HG02759 (cell line): ENCODE measurements around the gene ATP5PD.
"Not testable (repeated sequence)": the region's sequence is repeated elsewhere in the genome, so short reads cannot be mapped to it uniquely, and the experiment has no call there.

ENCODE experiments used
- ATAC-seq: cut with Tn5 transposase; IDR thresholded peaks from one replicate; pipeline ENCODE4 v1.9.1; 2021; ENCODE audit warnings: mild to moderate bottlenecking, moderate library complexity; ENCODE audit not compliant: unreplicated experiment

Gene ATP5PD

DNA sequence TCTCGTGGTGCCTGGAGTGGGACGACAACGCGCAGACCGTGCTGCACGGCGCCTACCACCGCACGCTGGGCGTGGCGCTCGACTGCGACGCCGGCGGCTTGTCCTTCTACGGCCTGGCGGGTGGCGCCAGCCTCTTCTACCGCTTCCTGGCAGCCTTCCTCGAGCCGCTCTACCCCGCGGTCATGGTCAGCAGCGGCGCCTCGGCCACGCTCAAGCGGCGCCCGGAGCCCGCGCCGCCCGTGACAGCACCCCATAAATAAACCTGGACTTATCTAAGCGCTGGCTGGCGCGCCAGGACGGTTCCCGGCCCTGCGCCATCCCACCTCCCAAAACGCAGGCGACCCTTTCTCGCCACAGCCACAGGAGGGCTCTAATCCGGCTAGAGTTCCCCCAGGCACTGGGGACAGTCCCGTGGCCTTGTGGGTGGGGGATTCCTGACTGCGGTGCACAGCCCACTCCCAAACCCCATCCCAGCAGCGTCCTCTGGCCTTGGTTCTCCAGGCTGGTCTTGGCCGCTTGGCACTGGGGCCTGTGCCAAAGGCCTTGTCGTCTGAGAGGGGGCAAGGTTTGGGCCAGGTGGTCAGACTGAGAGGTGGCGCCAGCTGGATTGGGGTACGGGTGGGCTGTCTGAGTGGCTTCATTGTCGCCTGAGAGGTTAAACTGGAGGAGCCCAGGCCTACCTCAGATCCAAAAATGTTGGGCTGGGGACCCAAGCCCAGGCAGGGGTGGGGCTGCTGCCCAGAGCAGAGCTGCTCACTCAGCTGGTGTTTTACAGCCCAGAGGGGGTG is 30.9 kb upstream of the ATP5PD start:
- peak; percentile 39 for ATAC-seq

DNA sequence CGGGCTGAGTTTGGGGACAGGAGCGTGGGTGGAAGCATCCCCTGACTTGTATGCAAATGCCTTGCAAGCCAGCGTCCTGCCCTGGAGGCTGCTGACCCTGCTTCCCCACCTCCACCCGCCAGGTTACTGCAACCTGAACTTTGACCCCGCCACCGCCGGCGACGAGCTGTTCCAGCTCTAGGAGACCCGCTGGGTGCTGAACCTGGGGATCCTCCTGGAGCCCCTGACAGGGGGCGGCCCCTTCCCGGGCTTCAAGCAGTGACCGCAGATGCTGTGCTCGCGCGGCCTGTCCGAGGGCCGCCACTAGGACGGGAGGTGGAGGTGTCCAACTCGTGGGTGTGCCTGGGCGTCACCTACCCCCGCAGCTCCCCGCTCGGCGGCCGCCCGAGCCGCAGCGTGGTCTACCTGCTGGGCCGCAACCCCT is 30.3 kb upstream of the ATP5PD start:
- ATAC-seq, result no peak

DNA sequence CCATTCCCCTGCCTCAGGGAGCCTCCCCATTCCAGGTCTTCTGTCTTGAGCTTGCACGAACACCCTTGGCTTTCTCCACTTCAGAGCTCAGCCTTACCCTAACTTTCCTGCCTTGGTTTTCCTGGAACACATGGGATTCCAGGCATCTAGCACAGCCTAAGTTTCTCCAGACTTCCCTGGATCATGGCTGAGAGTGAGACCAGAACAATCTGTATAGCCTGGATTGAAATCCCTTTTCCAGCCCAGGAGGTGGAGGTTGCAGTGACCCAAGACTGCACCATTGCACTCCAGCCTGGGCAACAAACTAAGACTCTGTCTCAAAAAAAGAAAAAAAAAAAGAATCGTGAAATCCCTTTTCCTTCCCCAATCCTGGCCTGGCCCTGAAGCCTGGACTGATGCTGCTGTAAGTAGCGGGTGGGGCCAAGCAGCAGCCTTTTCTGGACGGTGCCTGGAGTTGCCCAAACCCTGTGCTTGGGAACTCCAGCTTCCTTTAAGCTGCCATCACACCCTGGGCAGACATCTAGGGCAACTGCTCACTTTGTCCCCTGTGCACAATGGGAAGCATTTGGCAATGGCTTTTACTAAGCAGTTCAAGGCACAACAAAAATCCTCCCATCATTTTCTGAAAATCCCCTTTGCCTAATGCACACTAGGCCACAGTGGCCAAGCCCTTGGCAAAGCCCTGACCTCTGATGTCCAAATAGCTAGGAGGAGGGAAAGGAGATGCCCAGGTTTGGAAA is 29.0 kb upstream of the ATP5PD start:
- ATAC-seq, result no peak

DNA sequence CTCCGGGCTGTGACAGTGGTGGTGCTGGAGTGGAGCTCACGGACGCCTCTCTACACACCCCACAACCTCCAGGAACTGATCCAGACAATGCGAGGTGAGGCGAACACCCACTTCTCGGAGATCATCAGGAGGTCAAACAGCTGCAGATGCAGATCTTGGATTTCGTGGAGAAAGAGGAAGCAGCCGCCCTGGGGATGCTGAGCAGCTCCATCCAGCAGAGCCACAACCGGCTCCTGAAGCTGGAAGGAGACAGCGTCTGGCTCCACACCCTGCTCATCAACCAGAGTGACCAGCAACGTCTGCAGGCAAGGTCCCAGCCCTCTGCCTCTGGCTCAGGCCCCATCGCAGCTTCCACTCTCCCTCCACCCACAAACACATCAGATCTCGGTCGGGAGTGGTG is 27.8 kb upstream of the ATP5PD start:
- ATAC-seq, result no peak

DNA sequence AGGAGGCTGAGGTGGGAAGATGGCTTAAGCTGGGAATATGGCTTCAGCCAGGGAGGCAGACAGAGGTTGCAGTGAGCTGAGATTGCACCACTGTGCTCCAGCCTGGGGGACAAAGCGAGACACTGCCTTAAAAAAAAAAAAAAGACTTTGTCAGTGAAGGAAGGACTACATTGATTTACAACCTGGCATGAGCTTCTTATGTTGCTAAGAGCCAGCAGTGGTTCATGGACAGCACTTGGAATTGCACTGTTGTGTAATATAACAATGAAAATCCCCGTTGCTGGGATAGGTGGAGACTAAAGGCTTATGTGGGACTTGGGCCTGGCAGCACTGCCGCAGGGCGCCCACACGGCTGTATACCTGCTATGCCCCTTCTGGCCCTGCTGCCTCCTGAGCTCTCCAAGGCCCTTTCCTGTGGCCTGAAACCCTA is 26.9 kb upstream of the ATP5PD start:
- ATAC-seq, result no peak

DNA sequence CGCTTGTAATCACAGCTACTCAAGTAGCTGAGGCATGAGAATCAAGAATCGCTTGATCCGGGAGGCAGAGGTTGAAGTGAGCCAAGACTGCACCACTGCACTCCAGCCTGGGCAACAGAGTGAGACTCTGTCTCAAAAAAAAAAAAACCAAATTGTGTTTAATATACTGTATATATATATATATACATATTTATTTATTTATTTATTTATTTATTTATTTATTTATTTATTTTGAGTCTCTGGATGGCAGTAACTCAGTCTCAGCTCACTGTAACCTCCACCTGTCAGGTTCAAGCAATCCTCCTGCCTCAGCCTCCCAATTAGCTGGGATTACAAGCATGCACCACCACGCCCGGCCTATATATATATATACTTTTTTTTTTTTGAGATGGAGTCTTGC is 26.1 kb upstream of the ATP5PD start:
- not testable (repeated sequence) for ATAC-seq

DNA sequence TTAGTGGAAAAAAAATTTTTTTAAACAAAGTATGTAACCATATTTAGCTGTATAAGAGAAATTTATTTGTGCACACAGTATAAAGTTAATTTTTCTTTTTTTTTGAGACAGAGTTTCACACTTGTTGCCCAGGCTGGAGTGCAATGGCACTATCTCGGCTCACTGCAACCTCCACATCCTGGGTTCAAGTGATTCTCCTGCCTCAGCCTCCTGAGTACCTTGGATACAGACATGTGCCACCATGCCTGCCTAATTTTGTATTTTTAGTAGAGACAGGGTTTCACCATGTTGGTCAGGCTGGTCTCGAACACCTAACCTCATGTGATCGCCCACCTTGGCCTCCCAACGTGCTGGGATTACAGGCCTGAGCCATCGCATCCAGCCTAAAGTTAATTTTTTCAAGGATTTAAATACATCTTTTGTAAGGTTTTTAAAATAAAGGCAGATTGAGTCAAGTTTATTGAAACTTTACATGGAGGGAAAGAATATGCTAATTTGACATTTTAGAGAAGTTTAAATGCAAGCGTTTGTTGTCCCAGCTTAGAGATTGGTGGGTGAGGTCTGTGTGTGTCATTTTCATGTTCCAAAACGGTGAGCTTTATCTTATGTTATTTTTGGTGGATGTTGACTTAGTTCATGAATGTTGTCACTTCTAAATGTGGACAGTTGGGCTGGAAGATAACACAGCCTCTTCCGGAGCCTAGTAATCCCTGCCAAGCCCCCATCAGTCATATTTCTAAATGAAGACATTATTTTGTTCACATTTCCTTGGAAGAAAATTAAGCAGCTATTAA is 24.9 kb upstream of the ATP5PD start:
- ATAC-seq, result not testable (repeated sequence)

DNA sequence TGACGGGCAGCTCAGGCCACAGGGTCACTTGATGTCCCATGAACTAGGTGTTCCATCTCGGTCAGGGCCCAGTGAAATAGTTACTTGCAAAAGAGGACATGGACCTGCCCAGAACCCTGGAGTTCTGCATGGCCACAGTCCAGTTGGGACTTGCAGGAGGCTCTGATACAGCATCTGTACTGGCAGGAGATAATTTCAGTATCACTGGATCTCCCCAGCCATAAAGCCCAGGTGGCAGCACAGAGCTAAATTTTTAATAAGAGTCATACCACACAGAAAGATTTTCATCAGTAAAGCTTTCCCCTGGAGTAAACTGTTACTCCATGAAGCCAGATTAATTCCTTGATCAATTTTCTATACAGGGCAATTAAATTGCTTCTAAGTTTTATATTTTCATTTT is 23.0 kb upstream of the ATP5PD start:
- ATAC-seq, result no peak

DNA sequence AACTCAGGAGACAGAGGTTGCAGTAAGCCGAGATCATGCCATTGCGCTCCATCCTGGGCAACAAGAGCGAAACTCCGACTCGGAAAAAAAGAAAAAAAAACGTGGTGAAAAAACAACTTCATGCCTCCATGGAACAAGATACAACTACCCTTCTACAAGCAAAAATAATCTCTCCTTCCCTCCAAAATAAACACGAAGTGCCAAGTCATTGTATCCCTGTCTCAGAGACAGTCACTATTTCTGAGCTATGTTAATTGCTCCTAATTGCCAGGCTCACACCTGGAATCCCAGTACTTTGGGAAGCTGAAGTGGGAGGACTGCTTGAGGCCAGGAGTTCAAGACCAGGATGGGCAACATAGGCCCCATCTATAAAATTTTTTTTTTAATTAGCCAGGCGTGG is 22.0 kb upstream of the ATP5PD start:
- no peak for ATAC-seq

DNA sequence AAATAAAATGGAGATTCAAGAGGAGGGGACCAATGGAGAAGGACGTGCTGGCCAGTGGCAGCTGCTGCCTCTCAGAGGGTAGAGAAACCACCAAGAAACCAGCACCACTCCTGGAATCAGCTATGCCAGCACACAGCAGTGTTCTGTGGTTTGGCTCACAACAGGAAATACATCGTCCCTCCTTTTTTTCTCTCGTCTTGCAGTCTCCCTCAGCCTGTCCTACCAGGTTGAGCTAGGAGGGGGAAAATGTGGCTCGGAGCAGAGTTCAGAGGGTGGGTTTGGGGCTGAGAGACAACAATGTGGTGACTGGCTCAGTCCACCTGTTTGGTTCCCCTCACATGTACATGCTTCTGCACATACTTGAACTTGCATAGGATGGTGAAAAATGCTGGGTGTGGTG is 21.1 kb upstream of the ATP5PD start:
- no peak for ATAC-seq

DNA sequence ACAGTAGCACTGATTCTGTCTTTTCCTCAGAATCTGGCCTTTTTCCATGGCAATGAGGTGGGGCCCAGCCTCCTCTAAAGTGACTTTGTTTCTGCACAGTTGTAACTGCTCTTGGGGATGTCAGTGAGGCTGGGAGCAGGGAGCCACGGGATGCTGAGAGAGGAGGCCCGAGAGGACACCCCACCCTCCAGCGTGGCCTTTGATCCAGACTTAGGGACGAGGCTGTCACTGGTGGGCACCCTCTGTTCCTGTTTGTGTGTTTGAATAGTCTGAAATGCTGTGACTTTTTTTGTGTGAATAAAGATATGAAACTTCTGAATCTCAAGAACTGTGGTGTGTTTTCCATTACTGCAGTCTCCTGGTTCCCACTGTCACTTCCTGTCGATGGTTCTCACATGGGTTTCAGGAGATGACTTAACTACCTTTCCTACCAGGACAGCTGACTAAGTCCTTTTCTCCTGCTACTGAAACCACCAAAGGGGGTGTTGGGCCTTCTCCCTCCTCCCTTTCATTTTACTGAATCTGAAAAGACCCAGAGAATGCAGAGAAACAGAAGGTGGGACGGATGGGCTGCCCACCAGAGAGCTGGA is 18.9 kb upstream of the ATP5PD start:
- ATAC-seq, result no peak

DNA sequence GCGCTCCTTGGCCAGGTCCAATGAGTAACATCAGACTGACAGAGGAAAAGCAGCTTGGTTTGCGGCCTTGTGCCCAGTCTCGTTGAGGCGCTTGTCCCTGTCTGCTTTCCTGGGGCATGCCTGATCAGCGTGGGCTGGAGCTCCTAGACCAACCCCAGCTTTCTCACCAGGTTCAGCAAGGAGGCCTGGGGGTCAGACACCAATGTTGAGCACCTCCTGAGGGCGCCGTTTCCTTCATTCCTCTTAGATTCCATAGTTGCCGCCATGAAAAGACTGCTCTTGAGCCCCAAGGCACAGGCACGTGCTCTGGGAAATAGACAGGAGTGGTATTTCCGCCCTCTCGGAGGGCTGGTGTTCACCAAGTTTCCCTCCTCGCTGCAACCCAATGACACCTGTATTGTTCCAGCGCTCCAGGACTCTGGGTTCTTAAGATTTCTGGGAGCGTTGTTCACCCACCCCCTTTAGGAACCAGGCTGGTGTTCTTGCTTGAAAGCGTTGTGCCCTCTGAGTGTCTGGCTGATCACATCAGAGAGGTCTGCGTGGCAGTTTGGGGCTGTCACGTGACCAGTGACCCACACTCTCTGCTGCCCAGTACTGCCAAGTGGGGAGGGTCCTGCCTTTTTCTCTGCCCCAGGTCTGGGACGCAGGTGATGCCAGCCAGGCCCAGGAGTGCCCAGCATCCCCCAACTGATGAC is 18.2 kb upstream of the ATP5PD start:
- ATAC-seq, result no peak

DNA sequence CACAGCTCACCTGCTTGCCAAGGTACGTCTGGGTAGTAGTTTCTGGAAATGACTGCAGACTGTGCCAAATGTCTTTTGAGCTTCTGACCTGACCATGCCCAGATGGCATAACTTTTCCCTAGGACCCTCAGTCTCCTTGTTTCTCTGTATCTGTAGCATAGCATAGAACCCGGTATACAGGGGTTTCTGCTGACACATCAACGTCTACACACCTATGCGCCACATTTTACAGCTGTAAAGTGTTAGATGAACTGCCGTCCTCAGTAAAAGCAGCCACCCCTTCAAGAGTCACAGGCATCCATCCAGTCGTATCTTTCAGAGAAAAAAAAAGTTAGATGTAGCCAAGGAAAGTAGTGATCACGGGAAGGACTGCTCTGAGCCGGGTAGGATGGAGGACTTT is 17.7 kb upstream of the ATP5PD start:
- no peak for ATAC-seq

DNA sequence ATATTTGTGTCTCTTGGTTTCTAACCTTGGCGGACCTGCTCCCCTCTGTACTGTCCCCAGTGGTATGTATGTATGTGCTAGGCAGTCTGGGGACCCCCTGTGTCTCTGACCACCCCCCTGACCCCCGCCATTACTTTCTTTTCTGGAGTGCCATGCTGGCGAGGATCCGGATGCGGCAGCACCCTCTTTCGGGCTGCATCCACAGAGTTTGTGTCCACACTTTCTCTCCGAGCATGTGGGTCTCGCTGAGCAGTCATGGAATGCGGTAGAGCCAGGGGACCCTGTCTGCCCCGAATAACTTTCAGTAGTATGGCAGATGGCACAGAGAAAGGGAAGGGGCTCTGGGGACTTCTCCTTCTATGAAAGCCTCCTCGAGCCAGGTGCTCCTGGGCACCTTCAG is 17.3 kb upstream of the ATP5PD start:
- ATAC-seq, result no peak

DNA sequence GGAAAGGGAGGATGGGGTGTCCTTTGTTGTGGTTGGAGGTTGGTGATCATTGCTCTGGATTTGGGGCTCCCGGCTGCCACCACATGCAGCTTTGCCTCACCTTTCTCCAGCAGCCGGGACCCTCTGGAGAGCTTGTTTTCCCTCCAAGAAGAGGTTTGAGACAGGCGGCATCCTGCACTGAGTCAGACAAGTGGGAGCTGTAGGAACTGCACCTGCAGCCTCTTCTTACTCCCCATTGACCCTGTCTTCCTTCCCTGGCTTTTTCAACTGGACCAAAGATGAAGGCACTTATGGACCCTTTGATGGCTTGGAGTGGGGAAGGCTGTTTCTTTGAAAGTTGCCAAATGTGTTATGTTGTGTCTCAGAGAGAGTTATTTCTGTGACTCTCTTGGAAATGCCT is 16.9 kb upstream of the ATP5PD start:
- ATAC-seq, result no peak

DNA sequence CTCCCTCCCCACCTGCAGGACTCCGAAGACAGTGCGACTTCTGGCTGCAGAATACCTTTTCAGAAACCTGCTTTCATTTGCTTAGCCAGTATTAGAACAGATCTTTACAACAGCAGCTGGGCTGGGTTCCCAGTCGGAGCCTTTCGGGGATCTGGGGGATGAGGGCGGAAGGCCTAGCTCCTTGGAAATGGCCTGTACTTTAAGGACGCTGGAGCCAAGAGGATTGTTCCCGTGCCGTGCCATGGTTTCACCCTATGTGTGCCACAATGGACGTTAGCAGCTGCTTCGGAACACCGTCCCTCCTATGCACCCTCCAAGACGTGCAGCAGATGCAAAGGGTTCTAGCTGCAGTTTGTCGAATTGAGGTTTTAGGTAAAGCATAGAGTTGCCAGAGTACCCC is 16.4 kb upstream of the ATP5PD start:
- ATAC-seq, result no peak

DNA sequence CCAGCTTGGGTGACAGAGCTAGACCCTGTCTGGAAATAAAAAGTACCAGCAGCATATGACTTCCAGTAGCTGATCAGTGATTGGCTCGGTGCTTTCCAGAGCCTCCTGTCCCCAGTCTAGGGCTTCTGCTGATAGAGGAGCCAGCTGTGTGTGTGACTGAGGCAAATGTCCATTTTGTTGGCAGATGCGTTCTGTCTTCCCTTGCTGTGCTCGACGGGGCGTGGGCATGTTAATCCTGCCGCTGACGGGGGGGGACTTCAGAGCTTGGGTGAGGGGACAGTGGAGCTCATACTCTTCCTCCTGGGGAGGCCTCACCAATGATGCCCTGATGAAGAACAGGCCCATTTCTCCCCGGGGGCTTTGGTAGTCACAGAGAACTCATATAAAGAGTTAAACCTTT is 14.8 kb upstream of the ATP5PD start:
- ATAC-seq, result no peak

DNA sequence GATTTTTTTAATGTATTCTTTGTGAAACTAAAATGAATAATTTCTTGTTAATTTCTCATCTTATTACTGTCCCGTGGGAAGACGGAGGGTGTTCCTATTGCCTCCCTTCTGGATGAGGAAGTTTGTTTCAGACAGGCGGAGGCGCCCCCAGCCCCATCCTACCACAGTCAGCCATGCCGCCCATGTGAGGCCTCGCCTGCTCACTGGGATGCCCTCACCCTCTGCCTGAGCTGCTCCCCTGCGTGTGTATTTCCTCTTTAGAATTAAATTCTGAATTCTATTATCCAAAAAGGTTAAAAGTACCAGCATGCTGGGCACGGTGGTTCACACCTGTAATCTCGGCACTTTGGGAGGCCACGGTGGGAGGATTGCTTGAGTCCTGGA is 14.3 kb upstream of the ATP5PD start:
- no peak for ATAC-seq

DNA sequence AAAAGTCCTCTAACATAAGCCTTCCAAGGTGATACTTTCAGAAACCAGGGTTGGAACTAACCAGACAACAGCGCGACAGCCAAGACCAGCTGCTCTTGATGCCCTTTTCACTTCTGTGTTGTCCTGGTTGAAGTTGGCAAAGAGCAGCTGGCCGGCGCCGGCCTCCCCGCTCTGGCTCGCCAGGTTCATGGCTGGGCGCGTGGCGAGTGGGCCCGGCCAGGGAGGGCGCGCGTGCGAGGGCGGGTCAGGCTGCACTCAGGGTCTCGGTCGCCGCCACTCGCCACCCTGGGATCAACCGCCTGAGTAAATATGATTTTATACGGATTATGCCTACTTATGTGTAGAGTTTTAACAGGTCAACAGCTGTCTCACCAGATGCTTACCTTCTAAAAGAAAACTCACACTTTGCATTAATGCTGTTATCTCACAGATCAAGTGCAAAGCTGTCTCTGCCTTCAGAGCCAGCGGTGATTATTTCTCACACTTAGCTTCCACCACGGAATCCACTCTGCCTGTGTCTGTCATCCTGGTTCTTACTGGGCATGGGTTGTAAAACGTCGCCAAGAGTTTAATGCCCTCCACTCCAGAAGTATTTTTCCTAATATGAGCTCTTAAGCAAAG is 13.8 kb upstream of the ATP5PD start:
- ATAC-seq, result no peak
